K562 (cell line): ENCODE measurements around the gene WDR13. TPM values are rescaled to one million over a fixed set of nuclear protein-coding genes. Genes with fewer than 3 reads are reported as not detected.

Experiments used
- BRD9 ChIP-seq: fragments of 450-650 bp; IDR thresholded peaks from 2 replicates; pipeline ENCODE4 v1.6.1; 2018; ENCODE audit warnings: low read depth; ENCODE audit not compliant: partially characterized antibody
- BRF1 ChIP-seq: IDR thresholded peaks from 3 replicates; pipeline ENCODE4 v1.6.1; 2011; ENCODE audit warnings: borderline replicate concordance, mild to moderate bottlenecking; ENCODE audit not compliant: insufficient read length; ENCODE audit errors: extremely low read depth
- CBFA2T3 ChIP-seq: fragments of 450-650 bp; IDR thresholded peaks from 2 replicates; pipeline ENCODE4 v1.6.1; 2017
- CC2D1A ChIP-seq: fragments of 450-650 bp; IDR thresholded peaks from 2 replicates; pipeline ENCODE4 v1.6.1; 2017; ENCODE audit warnings: mild to moderate bottlenecking
- CREB1 ChIP-seq, 2 experiments: sonication (generic) in 1 of 2; formaldehyde crosslinking in 1 of 2; IDR thresholded peaks; 2 replicates each; pipeline versions ENCODE4 v1.6.1 to v1.8.0; 2012 to 2022; ENCODE audit warnings: inconsistent platforms in 1 of 2, mild to moderate bottlenecking in 1 of 2, missing genetic modification reagents in 1 of 2, moderate library complexity in 1 of 2
- DNMT1 ChIP-seq: fragments of 450-650 bp; IDR thresholded peaks from 2 replicates; pipeline ENCODE4 v1.6.1; 2016; ENCODE audit warnings: antibody characterized with exemption, mild to moderate bottlenecking
- ELF4 ChIP-seq: fragments of 450-650 bp; formaldehyde crosslinking; IDR thresholded peaks from 2 replicates; pipeline ENCODE4 v1.4.0; 2022; ENCODE audit warnings: missing genetic modification characterization
- HNRNPH1 ChIP-seq: fragments of 200-400 bp; formaldehyde crosslinking; optimal IDR thresholded peaks from 2 replicates; pipeline ENCODE3; 2017; ENCODE audit warnings: low read depth, mild to moderate bottlenecking, low read length, moderate library complexity
- KDM5B ChIP-seq: fragments of 200-600 bp; sonication (generic); IDR thresholded peaks from 2 replicates; pipeline ENCODE4 v1.6.1; 2012; ENCODE audit warnings: low read depth, mild to moderate bottlenecking, moderate library complexity, low read length, control low read depth, inconsistent platforms; ENCODE audit not compliant: insufficient replicate concordance
- NCOA6 ChIP-seq: fragments of 450-650 bp; IDR thresholded peaks from 2 replicates; pipeline ENCODE4 v1.6.1; 2017; ENCODE audit warnings: mild to moderate bottlenecking
- SMARCE1 ChIP-seq: fragments of 450-650 bp; IDR thresholded peaks from 2 replicates; pipeline ENCODE4 v1.7.1; 2016; ENCODE audit warnings: mild to moderate bottlenecking
- SPI1 ChIP-seq: IDR thresholded peaks from 2 replicates; pipeline ENCODE4 v1.6.1; 2011; ENCODE audit warnings: low read depth, low read length, control low read depth, borderline replicate concordance
- TAF15 ChIP-seq: fragments of 200-400 bp; formaldehyde crosslinking; IDR thresholded peaks from 2 replicates; pipeline ENCODE4 v1.6.1; 2017; ENCODE audit warnings: mild to moderate bottlenecking, low read depth, low read length, moderate library complexity
- TBL1XR1 ChIP-seq, 2 experiments: IDR thresholded peaks; 2 replicates each; pipeline ENCODE4 v1.6.1; 2012; ENCODE audit warnings: improper control_type of control experiment in 2 of 2, low read length in 2 of 2, mild to moderate bottlenecking in 1 of 2
- TBP ChIP-seq: optimal IDR thresholded peaks from 2 replicates; pipeline ENCODE3; 2011; ENCODE audit warnings: low read depth, low read length, improper control_type of control experiment
- TRIM28 ChIP-seq: fragments of 450-650 bp; IDR thresholded peaks from 2 replicates; pipeline ENCODE4 v1.6.1; 2017
- ZBTB9 ChIP-seq: fragments of 450-650 bp; formaldehyde crosslinking; IDR thresholded peaks from 2 replicates; pipeline ENCODE4 v1.4.0; 2020; ENCODE audit warnings: mild to moderate bottlenecking, moderate library complexity
- ZNF124 ChIP-seq: sonication (generic); formaldehyde crosslinking; IDR thresholded peaks from 2 replicates; pipeline ENCODE4 v1.8.1; 2022; ENCODE audit warnings: missing genetic modification reagents
- ZNF140 ChIP-seq: fragments of 250-450 bp; sonication (Bioruptor Pico); IDR thresholded peaks from 2 replicates; pipeline ENCODE4 v1.8.0; 2021; ENCODE audit warnings: moderate library complexity, mild to moderate bottlenecking, inconsistent platforms
- ZNF184 ChIP-seq: sonication (generic); formaldehyde crosslinking; IDR thresholded peaks from 2 replicates; pipeline ENCODE4 v1.5.0; 2020; ENCODE audit warnings: missing genetic modification reagents
- ZNF212 ChIP-seq: fragments of 450-650 bp; formaldehyde crosslinking; IDR thresholded peaks from 2 replicates; pipeline ENCODE4 v1.4.0; 2020; ENCODE audit warnings: mild to moderate bottlenecking
- ZNF407 ChIP-seq: fragments of 450-650 bp; IDR thresholded peaks from 2 replicates; pipeline ENCODE4 v1.6.1; 2016; ENCODE audit warnings: low read depth
- polyA plus RNA-seq, 8 experiments: library from polyadenylated mRNA; depleted of rRNA in 4 of 8; stranded (reverse) in 5 of 8; unstranded in 3 of 8; fragments of >200 nt; fragmentation: Nextera tagmentation in 2 of 8; fragmentation: Illumina TruSeq in 1 of 8; extraction: Ambion mirVana in 2 of 8; extraction: Trizol in 1 of 8; gene quantifications; 2 replicates each; pipeline versions ENCODE4 v1.2.1 to v1.2.3, GENCODE V29; 2011 to 2014; ENCODE audit warnings: inconsistent platforms in 1 of 8, missing spikeins in 1 of 8
- total RNA-seq, 7 experiments: library from RNA; depleted of rRNA in 6 of 7; stranded (reverse); fragments of >200 nt in 6 of 7; fragmentation: Illumina TruSeq in 2 of 7; extraction: Trizol in 2 of 7; gene quantifications; 2 replicates each; pipeline versions ENCODE4 v1.2.1 to v1.2.3, GENCODE V29; 2011 to 2021; ENCODE audit warnings: low replicate concordance in 1 of 7

The WDR13 gene
- total and polyA plus RNA-seq, 9 of the 15 experiments (the other 6 are each of a cell fraction or from before 2014, with no cell fraction given) = 7.4 to 70.5 (median 31.4) TPM

- TF ChIP-seq TBL1XR1 (IDR thresholded peaks at IDR 0.05; ENCODE audit: low read length in 2 of 2) = peak in 1 of 2 experiments; percentile 80; a peak in 2 of 4 replicates
- no peak for TF ChIP-seq ZNF124 (CRISPR knock-in tag)
- no peak for TF ChIP-seq KDM5B
- no peak for TF ChIP-seq BRF1
- TF ChIP-seq CBFA2T3 = no peak
- no peak for TF ChIP-seq ELF4
- no peak for TF ChIP-seq TAF15
- no peak for TF ChIP-seq ZNF407
- no peak for TF ChIP-seq TBP
- TF ChIP-seq ZNF140 (CRISPR knock-in tag) = no peak
- TF ChIP-seq DNMT1 = no peak
- no peak for TF ChIP-seq SPI1
- no peak for TF ChIP-seq CREB1 (IDR thresholded peaks at IDR 0.05)
- TF ChIP-seq CREB1 (CRISPR knock-in tag; IDR thresholded peaks at IDR 0.05) = no peak
- TF ChIP-seq BRD9 = no peak
- TF ChIP-seq ZNF212 (CRISPR knock-in tag) = no peak
- TF ChIP-seq ZBTB9 = no peak
- peak; percentile 71; the same call in 1 of the 2 replicates for TF ChIP-seq CC2D1A
- no peak for TF ChIP-seq SMARCE1
- no peak for TF ChIP-seq ZNF184 (CRISPR knock-in tag)
- no peak for TF ChIP-seq NCOA6
- TF ChIP-seq HNRNPH1 = no peak
- no peak for TF ChIP-seq TRIM28
Measured at GRCh38 chrX:48631376-48632090, 34.2 kb downstream of the WDR13 start (continued).
